A549 (cell line): ENCODE data around the gene PPP3CA.

Experiments
- CTCF ChIP-seq: fragments of >200 bp; sonication (Bioruptor Twin); formaldehyde crosslinking; IDR thresholded peaks from 3 replicates; pipeline ENCODE4 v1.5.1; 2016
- HOXB5 ChIP-seq: fragments of 250-450 bp; sonication (Bioruptor Pico); IDR thresholded peaks from 2 replicates; pipeline ENCODE4 v1.5.0; 2020; ENCODE audit warnings: mild to moderate bottlenecking, moderate library complexity
- MAX ChIP-seq: IDR thresholded peaks from 2 replicates; pipeline ENCODE4 v1.6.1; 2012
- MYC ChIP-seq: IDR thresholded peaks from 2 replicates; pipeline ENCODE4 v1.6.1; 2012; ENCODE audit warnings: mild to moderate bottlenecking, inconsistent platforms, low read length, improper control_type of control experiment, borderline replicate concordance
- POLR2A ChIP-seq: IDR thresholded peaks from 2 replicates; pipeline ENCODE4 v1.6.1; 2012; ENCODE audit warnings: mild to moderate bottlenecking, low read length
- RCOR1 ChIP-seq: fragments of 150-350 bp; IDR thresholded peaks from 2 replicates; pipeline ENCODE4 v1.6.1; 2014; ENCODE audit warnings: antibody characterized with exemption, low read length, low read depth
- RFX5 ChIP-seq: fragments of 450-650 bp; IDR thresholded peaks from 2 replicates; pipeline ENCODE4 v1.7.1; 2014; ENCODE audit warnings: antibody characterized with exemption, mild to moderate bottlenecking, moderate library complexity
- SMC3 ChIP-seq: fragments of >200 bp; sonication (Bioruptor Twin); formaldehyde crosslinking; IDR thresholded peaks from 3 replicates; pipeline ENCODE4 v1.6.1; 2018; ENCODE audit warnings: inconsistent platforms
- SREBF2 ChIP-seq: fragments of 450-650 bp; IDR thresholded peaks from 2 replicates; pipeline ENCODE4 v1.6.1; 2014; ENCODE audit warnings: mild to moderate bottlenecking, moderate library complexity
- TF ChIP-seq, protein P1 (sequence below): fragments of 200-600 bp; sonication (generic); IDR thresholded peaks from 2 replicates; pipeline ENCODE4 v1.6.1; 2016; ENCODE audit warnings: antibody characterized with exemption, mild to moderate bottlenecking, moderate library complexity
- TF ChIP-seq, protein P2 (sequence below): fragments of 450-650 bp; IDR thresholded peaks from 2 replicates; pipeline ENCODE4 v1.6.1; 2014; ENCODE audit warnings: antibody characterized with exemption

- TF ChIP-seq MAX, result no peak
- no peak for TF ChIP-seq RFX5
- no peak for TF ChIP-seq CTCF
- TF ChIP-seq SMC3, result no peak
- TF ChIP-seq POLR2A, result no peak
- TF ChIP-seq, protein P1, sequence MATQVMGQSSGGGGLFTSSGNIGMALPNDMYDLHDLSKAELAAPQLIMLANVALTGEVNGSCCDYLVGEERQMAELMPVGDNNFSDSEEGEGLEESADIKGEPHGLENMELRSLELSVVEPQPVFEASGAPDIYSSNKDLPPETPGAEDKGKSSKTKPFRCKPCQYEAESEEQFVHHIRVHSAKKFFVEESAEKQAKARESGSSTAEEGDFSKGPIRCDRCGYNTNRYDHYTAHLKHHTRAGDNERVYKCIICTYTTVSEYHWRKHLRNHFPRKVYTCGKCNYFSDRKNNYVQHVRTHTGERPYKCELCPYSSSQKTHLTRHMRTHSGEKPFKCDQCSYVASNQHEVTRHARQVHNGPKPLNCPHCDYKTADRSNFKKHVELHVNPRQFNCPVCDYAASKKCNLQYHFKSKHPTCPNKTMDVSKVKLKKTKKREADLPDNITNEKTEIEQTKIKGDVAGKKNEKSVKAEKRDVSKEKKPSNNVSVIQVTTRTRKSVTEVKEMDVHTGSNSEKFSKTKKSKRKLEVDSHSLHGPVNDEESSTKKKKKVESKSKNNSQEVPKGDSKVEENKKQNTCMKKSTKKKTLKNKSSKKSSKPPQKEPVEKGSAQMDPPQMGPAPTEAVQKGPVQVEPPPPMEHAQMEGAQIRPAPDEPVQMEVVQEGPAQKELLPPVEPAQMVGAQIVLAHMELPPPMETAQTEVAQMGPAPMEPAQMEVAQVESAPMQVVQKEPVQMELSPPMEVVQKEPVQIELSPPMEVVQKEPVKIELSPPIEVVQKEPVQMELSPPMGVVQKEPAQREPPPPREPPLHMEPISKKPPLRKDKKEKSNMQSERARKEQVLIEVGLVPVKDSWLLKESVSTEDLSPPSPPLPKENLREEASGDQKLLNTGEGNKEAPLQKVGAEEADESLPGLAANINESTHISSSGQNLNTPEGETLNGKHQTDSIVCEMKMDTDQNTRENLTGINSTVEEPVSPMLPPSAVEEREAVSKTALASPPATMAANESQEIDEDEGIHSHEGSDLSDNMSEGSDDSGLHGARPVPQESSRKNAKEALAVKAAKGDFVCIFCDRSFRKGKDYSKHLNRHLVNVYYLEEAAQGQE, result no peak
- TF ChIP-seq, protein P2, sequence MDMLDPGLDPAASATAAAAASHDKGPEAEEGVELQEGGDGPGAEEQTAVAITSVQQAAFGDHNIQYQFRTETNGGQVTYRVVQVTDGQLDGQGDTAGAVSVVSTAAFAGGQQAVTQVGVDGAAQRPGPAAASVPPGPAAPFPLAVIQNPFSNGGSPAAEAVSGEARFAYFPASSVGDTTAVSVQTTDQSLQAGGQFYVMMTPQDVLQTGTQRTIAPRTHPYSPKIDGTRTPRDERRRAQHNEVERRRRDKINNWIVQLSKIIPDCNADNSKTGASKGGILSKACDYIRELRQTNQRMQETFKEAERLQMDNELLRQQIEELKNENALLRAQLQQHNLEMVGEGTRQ, result no peak
- no peak for TF ChIP-seq MYC
- no peak for TF ChIP-seq HOXB5
- no peak for TF ChIP-seq SREBF2
- TF ChIP-seq RCOR1, result no peak
Observed at GRCh38 chr4:101229116-101229515, 118.2 kb downstream of the PPP3CA start.
